ENCODE results near the gene POT1. TPM values are rescaled to one million over a fixed set of nuclear protein-coding genes. Genes with fewer than 3 reads are reported as not detected.

POT1 gene
- total and polyA plus RNA-seq, 2 donors (not counting 3 experiments of a cell fraction or from before 2014, with no cell fraction given): 11.1 to 22.4 TPM

DNA sequence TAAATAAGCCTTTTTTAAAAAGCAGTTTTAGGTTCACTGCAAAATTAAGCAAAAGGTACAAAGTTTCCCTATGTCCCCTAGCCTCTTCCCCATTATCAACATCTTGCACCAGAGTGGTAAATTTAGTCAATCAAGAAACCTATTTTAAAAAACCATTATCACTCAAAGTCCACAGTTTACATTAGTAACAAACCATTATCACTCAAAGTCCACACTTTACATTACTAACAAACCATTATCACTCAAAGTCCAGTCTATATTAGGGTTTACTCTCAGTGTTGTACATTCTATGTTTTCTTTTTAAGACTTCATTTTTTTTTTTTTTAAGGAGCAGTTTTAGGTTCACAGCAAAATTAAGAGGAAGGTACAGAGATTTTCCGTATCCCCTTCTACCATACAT lies 89.9 kb downstream of the POT1 start:
- H4K20me1 ChIP-seq (replicated peaks; ENCODE audit: control insufficient read depth, extremely low read depth, insufficient read depth, low read length): no peaks in the 10 kb centered on the region
- DNase-seq (ENCODE audit: low read depth, low spot score): no peak
- POLR2A ChIA-PET: no interaction called here

More for the DNA sequence above, 89.9 kb downstream of the POT1 start:
- Histone ChIP-seq H3K27ac (ENCODE audit: insufficient read depth, low read depth, low read length) (no peak overlapping the region), H3K9ac (replicated peaks; ENCODE audit: extremely low read depth, insufficient read depth, low read length) (no peak overlapping the region), H3K79me2 (ENCODE audit: control insufficient read depth, insufficient read depth, low read length) (no peaks in the 10 kb centered on the region), H3K36me3 (ENCODE audit: control insufficient read depth in 2 of 2, extremely low read depth in 1 of 2, insufficient read depth in 2 of 2, low read length in 2 of 2) (no peaks in the 10 kb centered on the region), H3K9me1 (replicated peaks; ENCODE audit: control insufficient read depth, extremely low read depth, insufficient read depth, low read length) (no peaks in the 10 kb centered on the region), H3K4me2 (ENCODE audit: insufficient read depth, low read length) (peak overlapping the region; percentile 24), H3K27me3 (ENCODE audit: control insufficient read depth in 2 of 2, insufficient read depth in 2 of 2, low read length in 2 of 2) (no peaks in the 10 kb centered on the region), H2AFZ (ENCODE audit: low read depth, low read length) (no peak overlapping the region), H3K4me3 (replicated peaks in 1 of 3; ENCODE audit: insufficient read depth in 1 of 3, low read depth in 1 of 3, low read length in 3 of 3) (no peak overlapping the region), H3K9me3 (replicated peaks; ENCODE audit: control insufficient read depth, insufficient read depth, low read length) (no peaks in the 10 kb centered on the region), H3K4me1 (ENCODE audit: control insufficient read depth, extremely low read depth, insufficient read depth, low read length) (peaks cover 17% of the 10 kb centered on the region)
- TF ChIP-seq, protein P1, sequence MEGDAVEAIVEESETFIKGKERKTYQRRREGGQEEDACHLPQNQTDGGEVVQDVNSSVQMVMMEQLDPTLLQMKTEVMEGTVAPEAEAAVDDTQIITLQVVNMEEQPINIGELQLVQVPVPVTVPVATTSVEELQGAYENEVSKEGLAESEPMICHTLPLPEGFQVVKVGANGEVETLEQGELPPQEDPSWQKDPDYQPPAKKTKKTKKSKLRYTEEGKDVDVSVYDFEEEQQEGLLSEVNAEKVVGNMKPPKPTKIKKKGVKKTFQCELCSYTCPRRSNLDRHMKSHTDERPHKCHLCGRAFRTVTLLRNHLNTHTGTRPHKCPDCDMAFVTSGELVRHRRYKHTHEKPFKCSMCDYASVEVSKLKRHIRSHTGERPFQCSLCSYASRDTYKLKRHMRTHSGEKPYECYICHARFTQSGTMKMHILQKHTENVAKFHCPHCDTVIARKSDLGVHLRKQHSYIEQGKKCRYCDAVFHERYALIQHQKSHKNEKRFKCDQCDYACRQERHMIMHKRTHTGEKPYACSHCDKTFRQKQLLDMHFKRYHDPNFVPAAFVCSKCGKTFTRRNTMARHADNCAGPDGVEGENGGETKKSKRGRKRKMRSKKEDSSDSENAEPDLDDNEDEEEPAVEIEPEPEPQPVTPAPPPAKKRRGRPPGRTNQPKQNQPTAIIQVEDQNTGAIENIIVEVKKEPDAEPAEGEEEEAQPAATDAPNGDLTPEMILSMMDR (IDR thresholded peaks at IDR 0.05; ENCODE audit: extremely low read depth in 1 of 2, insufficient read depth in 1 of 2, low read depth in 1 of 2, low read length in 2 of 2): no peak
- no peak for TF ChIP-seq MYC (IDR thresholded peaks at IDR 0.05; ENCODE audit: low read depth, low read length)
- no peak for TF ChIP-seq POLR2AphosphoS5 (IDR thresholded peaks at IDR 0.05; ENCODE audit: insufficient read depth, low read depth, low read length)
- TF ChIP-seq GATA2 (IDR thresholded peaks at IDR 0.05; ENCODE audit: insufficient read depth, insufficient read length, low read depth, low read length): no peak
- no peak for TF ChIP-seq JUN (IDR thresholded peaks at IDR 0.05; ENCODE audit: borderline replicate concordance, insufficient read depth, insufficient read length, low read depth)
- TF ChIP-seq, protein P2, sequence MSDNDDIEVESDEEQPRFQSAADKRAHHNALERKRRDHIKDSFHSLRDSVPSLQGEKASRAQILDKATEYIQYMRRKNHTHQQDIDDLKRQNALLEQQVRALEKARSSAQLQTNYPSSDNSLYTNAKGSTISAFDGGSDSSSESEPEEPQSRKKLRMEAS (IDR thresholded peaks at IDR 0.05; ENCODE audit: insufficient read depth, insufficient read length): no peak
- BruUV-seq (replicated peaks): no TSS peak
- intact Hi-C loops (cut with micrococcal nuclease): loop anchor here (1.0 to 10.0 kb wide), 6 partner anchors 52 to 1043 kb away; no protein-coding TSS in a partner anchor
- dilution Hi-C loops (cut with MboI; ENCODE audit: extremely low pct_ligation_motif_present, low sequenced_read_pairs): no loop called here
- FAIRE-seq: no peak
- CTCF ChIA-PET: interaction anchor here (5.8 kb wide), 1 partner anchor 738 kb away, joined by 41 read pairs; no protein-coding TSS in a partner anchor
